HG03469 (cell line): ENCODE data around the gene ADRB1.

Experiments
- ATAC-seq: cut with Tn5 transposase; IDR thresholded peaks from one replicate; pipeline ENCODE4 v1.9.1; 2021; ENCODE audit warnings: mild to moderate bottlenecking, moderate library complexity, moderate number of reproducible peaks; ENCODE audit not compliant: unreplicated experiment

The ADRB1 gene

GRCh38 chr10:114043532-114044246 lies at the start of gene ADRB1:
Gene ADRB1 (plus strand): TSS chr10:114043866. CDS start chr10:114044133, 267 bp downstream.
- ATAC-seq, result no peak

GRCh38 chr10:113995201-113995600 lies 48.5 kb upstream of the ADRB1 start:
- ATAC-seq, result no peak

DNA sequence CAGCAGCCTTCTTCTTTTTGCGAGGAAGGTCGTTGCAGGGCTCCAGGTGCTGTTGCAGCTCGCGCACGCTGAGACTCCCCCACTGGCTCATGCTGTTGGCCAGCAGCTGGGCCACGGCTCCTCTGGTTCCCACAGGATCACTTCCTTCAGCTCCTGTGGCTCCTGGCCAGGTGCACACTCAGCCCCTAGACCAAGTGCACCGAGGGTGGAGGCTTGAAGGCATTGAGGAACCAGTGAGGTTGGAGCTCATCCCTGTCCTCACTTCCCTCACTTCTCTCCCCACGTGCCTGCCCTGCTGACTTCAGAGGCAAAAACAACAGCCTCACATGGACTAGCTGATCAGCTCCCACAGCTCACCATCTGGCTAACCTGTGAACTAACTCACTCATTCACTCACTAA lies 46.2 kb upstream of the ADRB1 start:
- ATAC-seq, result no peak

DNA sequence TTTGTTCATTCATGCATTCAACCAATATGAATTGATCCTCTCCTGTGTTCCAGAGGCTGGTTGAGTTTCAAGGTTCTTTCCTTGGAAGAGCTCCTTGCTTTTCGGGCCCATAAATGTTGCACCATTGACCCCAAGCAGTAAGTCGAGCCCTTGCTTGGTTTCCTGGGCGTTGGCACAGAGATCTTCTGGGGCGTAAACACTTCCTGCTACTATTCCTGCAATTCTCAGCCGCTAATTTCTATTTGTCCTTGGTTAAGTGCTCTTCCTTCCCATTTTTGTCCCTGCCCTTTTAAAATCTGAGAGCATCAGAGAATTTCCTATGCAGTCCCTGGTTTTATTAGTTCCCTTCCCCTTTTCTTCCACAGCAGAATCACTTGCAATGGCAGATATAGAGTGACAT lies 44.1 kb upstream of the ADRB1 start:
- ATAC-seq, result no peak

- no peak for ATAC-seq
Observed at GRCh38 chr10:114000457-114001010, 43.1 kb upstream of the ADRB1 start.

DNA sequence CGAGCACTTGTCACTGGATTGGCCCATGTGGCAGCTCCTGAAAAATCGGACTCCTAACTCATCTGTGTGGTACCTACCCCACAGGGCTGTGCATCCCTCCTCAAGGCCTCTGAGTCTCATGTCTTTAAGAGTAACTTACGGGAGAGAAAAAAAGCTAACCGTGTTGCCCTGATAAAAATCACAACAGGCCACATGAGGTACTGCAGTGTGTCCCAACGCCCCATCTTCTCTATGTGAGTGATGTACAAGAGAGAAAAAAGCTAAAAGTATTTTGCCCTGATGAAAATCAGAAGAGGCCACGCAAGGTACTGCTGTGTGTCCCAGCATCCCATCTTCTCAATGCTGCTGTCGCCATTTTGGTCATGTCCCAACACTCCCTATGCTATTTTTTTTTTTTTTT lies 41.2 kb upstream of the ADRB1 start:
- ATAC-seq, result no peak

DNA sequence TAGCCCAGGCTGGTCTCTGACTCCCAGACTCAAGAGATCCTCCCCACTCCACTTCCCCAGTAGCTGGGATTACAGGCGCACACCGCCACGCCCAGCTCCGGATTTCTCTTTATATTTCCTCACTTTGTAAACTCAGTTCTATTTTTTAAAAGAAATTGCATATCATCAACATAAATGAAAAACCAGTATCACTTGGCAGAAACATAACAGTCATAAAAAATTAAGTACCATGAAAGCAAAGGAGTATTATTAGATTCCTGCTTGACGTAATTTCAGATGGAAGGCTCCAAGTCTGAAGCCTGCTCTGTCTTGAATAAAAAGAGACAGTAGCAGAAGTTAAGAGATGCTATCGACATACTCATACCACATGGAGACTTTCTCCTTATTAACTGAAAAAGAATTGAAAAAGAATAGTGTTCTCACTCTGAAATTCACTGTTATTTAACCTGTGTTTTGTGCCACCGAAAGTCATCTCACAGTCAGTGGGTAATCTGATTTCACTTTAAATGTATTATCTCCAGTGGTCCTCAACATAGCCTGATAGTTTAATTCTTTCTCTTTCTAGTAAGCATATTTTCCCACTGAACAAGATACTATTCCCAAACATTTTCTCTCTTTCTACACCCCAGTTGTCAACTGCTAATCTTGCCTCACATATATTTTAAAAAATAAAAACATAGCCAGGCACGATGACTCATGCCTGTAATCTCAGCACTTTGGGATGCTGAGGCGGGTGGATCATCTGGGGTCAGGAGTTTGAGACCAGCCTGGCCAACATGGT lies 40.3 kb upstream of the ADRB1 start:
- no peak for ATAC-seq

GRCh38 chr10:114009281-114009996 lies 34.2 kb upstream of the ADRB1 start:
- no peak for ATAC-seq

DNA sequence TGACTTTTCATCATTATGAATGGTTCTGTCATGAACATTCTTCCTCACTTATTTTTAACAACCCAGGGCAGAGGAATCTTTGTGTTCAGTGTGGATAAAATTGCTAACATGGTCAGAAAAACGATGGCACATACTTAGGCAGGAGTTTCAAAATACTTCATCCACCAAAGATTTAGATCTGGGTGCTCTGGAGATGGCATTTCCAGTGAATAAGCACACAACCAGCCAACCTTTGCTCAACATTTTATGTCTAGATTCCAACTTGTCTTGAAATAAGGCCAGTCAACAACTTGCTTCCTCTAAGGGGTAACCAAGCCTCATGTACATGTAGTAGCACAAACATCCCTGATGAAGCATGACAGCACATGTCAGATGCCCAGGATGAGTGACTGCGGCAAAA lies 33.4 kb upstream of the ADRB1 start:
- no peak for ATAC-seq

- no peak for ATAC-seq
Observed at GRCh38 chr10:114012650-114013049, 31.0 kb upstream of the ADRB1 start.

- ATAC-seq, result no peak
Observed at GRCh38 chr10:114015708-114016107, 28.0 kb upstream of the ADRB1 start.

DNA sequence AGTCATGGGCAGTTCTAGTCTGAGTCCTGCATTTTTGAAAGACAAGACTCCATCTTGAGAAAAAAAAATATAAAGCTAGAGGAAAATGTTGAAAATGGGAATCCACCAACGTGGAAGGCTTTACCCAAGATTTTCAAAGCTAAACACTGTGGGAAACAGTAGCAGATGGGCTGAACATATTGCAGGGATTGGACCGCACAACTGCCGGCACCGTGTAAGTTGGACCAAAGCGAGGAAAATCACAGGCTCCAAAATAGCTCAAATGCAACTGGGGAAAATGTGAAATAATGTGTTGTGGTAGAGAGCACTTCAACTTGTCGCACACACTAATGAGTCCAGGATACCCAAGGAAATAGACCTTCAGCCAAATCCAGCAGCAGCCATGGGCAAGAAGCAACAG lies 26.4 kb upstream of the ADRB1 start:
- no peak for ATAC-seq

GRCh38 chr10:114017873-114018272 lies 25.8 kb upstream of the ADRB1 start:
- ATAC-seq, result no peak

DNA sequence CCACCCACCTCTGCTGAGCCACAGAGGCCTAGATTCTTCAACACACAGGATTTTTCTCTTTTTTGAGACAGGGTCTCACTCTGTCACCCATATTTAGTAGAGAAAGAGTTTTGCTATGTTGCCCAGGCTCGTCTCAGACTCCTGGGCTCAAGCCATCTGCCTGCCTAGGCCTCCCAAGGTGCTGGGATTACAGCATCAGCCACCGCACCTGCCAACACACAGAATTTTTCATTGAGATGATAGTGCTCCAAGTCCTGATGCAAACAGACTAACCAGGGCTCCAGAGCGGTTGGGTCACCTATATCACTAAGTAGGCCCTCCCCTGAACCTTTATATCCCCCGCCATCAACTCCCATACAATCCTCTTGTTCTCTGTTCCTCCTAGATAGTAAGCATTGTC lies 24.4 kb upstream of the ADRB1 start:
- ATAC-seq, result no peak

DNA sequence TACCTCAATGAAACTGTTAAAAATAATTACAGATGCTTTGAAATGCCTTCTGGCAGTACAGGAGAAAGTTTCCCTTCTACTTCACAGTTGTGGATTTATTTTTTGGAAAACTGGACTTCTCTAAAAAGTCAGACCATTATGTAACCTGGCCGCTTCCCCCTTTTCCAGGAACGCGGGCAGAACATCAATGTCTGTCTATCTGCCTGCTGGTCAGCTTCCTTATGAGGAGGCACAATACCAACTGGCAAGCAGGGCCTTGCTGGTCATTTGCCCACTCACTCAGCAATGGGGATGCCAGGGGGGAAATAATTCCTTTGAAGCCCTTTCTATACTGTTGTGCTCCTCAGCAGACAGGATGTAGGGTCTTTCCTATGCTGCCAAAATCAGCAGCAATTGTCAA lies 22.5 kb upstream of the ADRB1 start:
- no peak for ATAC-seq

DNA sequence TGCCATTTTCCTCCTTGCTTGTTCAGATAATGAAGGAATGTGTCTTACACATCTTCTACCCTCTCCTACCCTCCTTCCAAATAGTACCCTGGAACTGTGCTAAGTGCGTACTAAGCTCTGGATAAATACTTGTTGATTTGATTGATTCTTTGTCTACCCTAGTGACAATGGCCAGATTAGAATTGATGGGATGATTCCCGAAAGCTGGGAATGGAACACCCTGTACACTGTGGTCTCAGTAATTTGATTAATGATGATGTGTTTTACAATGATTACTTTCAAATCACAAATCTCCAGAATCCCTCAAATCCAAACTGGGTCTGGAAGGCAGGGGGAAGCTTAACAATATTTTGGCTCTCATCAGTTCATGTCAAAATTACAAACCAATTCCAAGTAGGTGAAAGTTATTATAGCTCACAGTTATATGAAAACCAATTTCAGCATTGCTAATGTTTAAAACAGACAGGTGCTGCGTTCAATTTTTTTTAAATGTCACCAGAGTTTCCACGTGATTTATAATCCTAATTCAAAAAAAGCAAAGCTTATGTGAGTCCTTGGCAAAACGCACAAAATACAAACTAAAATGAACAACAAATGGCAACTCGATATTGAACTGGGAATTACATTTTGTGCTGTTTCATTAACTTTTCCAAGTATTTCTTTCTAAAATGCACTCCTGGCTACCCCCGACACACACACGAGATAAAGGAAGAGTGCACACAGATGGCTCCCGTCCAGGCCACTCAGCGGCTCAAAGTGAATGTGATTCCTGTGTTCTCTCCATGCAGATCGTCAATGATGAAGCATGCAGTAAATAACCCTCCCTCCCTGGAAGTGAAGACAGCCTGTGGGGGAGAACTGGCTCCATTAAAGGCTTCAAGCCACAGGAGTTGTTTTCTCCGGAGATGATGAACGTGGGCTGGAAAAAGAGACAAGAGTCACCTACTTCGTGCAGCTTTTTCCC lies 21.7 kb upstream of the ADRB1 start:
- no peak for ATAC-seq

DNA sequence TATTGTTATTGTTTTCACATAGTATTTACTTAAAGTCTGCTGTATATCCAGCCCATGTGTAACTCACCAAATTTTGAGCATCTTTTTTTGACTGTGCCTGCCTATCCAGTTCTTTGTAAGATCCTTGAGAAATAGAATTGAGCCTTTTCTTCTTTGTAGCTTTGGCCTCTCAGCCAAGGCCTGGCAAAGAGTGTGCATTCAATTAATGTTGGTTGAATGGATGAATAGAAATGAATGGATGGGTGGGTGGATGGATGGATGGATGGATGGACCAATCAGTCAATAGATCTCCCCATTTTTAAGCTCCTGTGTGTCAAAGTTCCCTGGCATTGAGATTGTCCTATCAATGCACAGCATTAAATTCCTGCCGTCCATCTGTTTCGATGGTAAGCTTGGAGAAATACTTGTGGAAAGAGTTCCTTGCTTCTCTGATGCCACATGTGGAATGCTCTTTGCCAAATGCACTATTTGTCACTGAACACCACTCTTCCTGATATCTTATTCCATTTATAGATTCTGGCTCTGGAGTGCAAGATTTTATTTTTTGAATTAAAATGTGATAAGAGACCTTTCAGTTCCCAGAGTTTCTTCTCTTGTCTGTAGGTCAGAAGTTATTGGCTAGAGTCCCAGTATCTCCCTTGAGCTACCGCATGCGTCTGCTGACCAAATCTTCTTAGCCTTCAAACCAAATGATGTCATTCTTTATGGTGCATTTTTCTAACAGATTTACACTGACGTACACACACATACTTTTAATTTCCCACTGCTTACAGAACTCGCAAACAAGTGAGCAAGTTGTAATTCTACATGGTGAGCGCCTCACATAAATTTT lies 20.7 kb upstream of the ADRB1 start:
- ATAC-seq, result no peak

DNA sequence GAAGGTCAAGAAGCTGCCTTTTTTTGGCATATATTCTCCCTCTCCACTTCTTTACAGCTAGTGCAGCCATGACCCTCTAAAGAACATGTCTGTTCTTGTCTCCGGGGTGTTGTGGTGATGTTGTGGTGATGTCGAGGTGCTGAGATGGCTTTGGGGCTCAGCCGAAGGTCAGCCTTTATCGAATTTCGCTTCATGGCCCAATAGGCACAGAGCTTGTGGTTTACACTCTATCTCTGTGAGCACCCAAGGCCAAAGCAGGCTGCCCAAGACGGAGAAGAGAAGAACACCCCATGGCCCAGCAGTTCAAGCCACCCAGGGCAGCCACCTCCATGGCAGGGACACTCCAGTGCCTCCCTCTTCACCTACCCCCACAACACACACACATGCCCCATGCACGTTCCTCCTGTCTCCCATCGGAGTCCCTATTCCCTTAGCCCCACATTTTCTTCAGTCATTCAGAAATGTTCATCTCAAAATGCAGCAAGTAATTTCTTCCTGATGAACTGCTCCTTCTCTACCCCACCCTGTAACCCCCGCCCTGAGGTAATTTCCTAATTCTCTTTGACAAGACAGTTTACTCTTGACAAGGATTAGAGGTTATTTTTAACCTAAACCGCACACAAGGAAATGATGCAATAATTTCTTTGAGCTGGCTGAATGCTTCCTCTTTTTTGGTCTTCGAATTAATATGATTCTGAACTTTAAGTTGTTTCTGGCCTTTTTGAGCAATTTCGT lies 18.6 kb upstream of the ADRB1 start:
- peak; percentile 47 for ATAC-seq

DNA sequence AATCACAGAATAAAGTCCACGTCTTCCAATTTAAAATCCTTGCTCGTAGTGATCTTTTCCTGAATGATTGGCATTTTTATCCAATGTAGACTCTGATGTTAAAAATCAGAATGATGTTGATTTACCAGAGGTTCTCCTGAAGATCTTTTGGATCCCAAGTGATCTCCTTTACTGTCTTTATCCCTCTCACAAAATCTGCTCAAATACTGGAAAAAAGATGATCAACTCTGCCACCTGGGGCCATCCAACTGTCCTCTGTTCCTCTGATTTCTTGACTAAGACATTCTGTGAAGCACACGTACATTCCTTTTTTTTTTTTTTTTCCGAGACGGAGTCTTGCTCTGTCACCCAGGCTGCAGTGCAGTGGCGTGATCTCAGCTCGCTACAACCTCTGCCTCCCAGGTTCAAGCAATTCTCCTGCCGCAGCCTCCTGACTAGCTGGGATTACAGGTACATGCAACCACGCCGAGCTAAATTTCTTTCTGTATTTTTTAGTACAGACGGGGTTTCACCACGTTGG lies 18.0 kb upstream of the ADRB1 start:
- ATAC-seq, result no peak
